ENCODE results near the gene FHIT.

DNA sequence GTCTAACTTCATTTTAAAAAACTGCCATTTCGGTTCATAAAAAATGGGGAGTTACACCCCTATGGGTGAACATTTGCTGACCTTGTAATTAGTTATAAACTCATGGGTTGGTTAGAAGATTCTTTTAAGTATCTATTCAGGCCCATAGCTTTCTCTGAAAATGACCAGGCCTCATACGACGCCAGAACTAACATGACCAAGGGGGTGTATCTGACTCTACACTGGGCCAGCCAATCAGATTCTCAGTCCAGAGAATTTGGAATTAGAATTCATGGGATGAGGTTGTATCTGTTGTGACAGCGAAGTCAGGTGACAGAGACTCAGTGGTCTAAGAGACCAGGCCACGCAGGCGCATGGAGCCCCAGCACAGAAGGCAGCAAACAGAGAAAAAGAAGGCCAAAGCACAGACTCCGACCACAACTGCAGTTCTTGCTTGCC lies 981.4 kb downstream of the FHIT start:
- TF ChIP-seq, protein P1, sequence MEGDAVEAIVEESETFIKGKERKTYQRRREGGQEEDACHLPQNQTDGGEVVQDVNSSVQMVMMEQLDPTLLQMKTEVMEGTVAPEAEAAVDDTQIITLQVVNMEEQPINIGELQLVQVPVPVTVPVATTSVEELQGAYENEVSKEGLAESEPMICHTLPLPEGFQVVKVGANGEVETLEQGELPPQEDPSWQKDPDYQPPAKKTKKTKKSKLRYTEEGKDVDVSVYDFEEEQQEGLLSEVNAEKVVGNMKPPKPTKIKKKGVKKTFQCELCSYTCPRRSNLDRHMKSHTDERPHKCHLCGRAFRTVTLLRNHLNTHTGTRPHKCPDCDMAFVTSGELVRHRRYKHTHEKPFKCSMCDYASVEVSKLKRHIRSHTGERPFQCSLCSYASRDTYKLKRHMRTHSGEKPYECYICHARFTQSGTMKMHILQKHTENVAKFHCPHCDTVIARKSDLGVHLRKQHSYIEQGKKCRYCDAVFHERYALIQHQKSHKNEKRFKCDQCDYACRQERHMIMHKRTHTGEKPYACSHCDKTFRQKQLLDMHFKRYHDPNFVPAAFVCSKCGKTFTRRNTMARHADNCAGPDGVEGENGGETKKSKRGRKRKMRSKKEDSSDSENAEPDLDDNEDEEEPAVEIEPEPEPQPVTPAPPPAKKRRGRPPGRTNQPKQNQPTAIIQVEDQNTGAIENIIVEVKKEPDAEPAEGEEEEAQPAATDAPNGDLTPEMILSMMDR (IDR thresholded peaks at IDR 0.05) = no peak
- no peak for TF ChIP-seq POLR2A (IDR thresholded peaks at IDR 0.05)
